HL-60 (cell line): ENCODE results near the gene TAF1C.

ENCODE experiments used
- GABPA ChIP-seq: IDR thresholded peaks from 2 replicates; pipeline ENCODE4 v1.6.1; 2012; ENCODE audit warnings: low read depth
- POLR2AphosphoS5 ChIP-seq: IDR thresholded peaks from 2 replicates; pipeline ENCODE4 v1.6.1; 2012; ENCODE audit warnings: low read depth
- SPI1 ChIP-seq: IDR thresholded peaks from 2 replicates; pipeline ENCODE4 v1.6.1; 2012; ENCODE audit warnings: low read depth, mild to moderate bottlenecking, borderline replicate concordance
- TF ChIP-seq, protein P1 (sequence below): IDR thresholded peaks from one replicate; pipeline ENCODE4 v1.5.1; 2011; ENCODE audit warnings: low read length, control low read depth, inconsistent platforms; ENCODE audit not compliant: insufficient read depth
- TF ChIP-seq, protein P2 (sequence below): IDR thresholded peaks from 2 replicates; pipeline ENCODE4 v1.6.1; 2012; ENCODE audit warnings: low read depth; ENCODE audit not compliant: insufficient replicate concordance

GRCh38 chr16:84218956-84219355 lies 32.1 kb upstream of the TAF1C start:
- TF ChIP-seq, protein P1, sequence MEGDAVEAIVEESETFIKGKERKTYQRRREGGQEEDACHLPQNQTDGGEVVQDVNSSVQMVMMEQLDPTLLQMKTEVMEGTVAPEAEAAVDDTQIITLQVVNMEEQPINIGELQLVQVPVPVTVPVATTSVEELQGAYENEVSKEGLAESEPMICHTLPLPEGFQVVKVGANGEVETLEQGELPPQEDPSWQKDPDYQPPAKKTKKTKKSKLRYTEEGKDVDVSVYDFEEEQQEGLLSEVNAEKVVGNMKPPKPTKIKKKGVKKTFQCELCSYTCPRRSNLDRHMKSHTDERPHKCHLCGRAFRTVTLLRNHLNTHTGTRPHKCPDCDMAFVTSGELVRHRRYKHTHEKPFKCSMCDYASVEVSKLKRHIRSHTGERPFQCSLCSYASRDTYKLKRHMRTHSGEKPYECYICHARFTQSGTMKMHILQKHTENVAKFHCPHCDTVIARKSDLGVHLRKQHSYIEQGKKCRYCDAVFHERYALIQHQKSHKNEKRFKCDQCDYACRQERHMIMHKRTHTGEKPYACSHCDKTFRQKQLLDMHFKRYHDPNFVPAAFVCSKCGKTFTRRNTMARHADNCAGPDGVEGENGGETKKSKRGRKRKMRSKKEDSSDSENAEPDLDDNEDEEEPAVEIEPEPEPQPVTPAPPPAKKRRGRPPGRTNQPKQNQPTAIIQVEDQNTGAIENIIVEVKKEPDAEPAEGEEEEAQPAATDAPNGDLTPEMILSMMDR, result no peak
- TF ChIP-seq, protein P2, sequence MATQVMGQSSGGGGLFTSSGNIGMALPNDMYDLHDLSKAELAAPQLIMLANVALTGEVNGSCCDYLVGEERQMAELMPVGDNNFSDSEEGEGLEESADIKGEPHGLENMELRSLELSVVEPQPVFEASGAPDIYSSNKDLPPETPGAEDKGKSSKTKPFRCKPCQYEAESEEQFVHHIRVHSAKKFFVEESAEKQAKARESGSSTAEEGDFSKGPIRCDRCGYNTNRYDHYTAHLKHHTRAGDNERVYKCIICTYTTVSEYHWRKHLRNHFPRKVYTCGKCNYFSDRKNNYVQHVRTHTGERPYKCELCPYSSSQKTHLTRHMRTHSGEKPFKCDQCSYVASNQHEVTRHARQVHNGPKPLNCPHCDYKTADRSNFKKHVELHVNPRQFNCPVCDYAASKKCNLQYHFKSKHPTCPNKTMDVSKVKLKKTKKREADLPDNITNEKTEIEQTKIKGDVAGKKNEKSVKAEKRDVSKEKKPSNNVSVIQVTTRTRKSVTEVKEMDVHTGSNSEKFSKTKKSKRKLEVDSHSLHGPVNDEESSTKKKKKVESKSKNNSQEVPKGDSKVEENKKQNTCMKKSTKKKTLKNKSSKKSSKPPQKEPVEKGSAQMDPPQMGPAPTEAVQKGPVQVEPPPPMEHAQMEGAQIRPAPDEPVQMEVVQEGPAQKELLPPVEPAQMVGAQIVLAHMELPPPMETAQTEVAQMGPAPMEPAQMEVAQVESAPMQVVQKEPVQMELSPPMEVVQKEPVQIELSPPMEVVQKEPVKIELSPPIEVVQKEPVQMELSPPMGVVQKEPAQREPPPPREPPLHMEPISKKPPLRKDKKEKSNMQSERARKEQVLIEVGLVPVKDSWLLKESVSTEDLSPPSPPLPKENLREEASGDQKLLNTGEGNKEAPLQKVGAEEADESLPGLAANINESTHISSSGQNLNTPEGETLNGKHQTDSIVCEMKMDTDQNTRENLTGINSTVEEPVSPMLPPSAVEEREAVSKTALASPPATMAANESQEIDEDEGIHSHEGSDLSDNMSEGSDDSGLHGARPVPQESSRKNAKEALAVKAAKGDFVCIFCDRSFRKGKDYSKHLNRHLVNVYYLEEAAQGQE, result no peak
- TF ChIP-seq GABPA, result no peak
- TF ChIP-seq POLR2AphosphoS5, result no peak
- no peak for TF ChIP-seq SPI1
